Measurements from ENCODE around the gene GLS.
"Not testable (repeated sequence)": the region's sequence is repeated elsewhere in the genome, so short reads cannot be mapped to it uniquely, and the experiment has no call there.

Gene GLS

DNA sequence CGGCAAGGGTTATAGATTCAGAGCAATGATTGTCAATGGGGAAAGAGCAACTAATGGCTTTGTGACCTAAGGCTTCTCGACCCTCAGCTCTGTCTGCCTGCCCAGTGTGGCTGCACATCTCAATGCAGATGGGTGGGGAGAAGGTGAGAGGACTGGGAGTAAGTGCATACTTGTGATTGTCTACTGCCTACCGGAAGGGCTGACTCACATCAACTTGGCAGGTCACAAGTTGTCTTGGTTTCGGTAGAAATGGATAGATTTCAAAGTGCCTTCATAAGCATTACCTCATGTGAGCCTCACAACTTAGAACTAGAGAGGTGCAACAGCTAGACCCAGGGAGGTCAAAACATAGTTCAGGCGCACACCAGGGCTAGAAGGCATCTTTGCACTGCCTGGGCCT, 104.0 kb downstream of the GLS start:
- Histone ChIP-seq H3K27ac (ENCODE audit: low read length) (no peak overlapping the region), H3K4me1 (ENCODE audit: control insufficient read depth in 1 of 2, insufficient read depth in 2 of 2, low read length in 2 of 2) (no peaks in the 10 kb centered on the region), H3K36me3 (ENCODE audit: control insufficient read depth in 1 of 2, insufficient read depth in 2 of 2, low read length in 2 of 2) (peaks cover 95 to 96% of the 10 kb centered on the region in 2 donors), H3K4me3 (ENCODE audit: low read depth in 1 of 2, low read length in 2 of 2) (no peak overlapping the region), H3K9me3 (ENCODE audit: control insufficient read depth in 1 of 2, low read length in 2 of 2) (no peaks in the 10 kb centered on the region), H3K27me3 (ENCODE audit: low read depth, low read length) (no peaks in the 10 kb centered on the region)

DNA sequence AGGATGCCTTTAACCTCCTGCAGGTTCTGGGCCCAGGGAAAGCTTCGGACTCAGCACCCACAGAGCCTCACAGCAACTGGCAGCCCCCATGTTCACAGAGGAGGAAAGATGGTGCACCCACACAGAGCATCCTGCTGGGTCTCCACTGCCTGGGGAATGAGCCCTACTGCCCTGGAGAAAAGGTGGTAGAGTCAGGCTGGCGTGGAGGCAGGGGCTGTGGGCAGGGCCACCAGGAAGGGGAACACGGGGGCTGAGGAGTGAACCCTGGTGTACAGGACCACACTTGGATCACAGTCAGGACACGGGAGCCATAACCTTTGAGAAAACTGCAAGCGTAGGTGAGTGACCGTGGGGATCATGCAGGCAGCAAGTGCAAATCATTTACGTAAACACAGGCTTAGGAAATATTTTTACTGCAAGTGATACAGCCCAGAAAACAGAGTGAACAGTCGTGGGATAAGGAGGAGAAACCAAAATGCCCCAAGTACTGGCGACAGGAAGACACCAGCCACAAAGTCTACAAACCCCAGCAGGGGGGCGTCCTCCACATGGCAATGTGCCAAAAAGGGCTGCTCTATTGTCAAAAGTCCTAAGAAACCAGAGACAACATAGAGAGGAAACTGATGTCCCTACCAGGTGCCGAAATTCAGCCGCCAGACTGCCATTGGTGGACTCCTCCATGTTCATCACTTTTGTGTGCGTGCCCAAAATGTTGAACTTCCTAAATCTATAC, 105.8 kb downstream of the GLS start:
- peaks cover 96% of the 10 kb centered on the region in 2 donors for H3K36me3 ChIP-seq (ENCODE audit: control insufficient read depth in 1 of 2, insufficient read depth in 2 of 2, low read length in 2 of 2)
- no peaks in the 10 kb centered on the region for H3K9me3 ChIP-seq (ENCODE audit: control insufficient read depth in 1 of 2, low read length in 2 of 2)
- no peaks in the 10 kb centered on the region for H3K4me1 ChIP-seq (ENCODE audit: control insufficient read depth in 1 of 2, insufficient read depth in 2 of 2, low read length in 2 of 2)
- no peaks in the 10 kb centered on the region for H3K27me3 ChIP-seq (ENCODE audit: low read depth, low read length)
- no peak overlapping the region for H3K27ac ChIP-seq (ENCODE audit: low read length)
- no peak overlapping the region for H3K4me3 ChIP-seq (ENCODE audit: low read depth in 1 of 2, low read length in 2 of 2)

DNA sequence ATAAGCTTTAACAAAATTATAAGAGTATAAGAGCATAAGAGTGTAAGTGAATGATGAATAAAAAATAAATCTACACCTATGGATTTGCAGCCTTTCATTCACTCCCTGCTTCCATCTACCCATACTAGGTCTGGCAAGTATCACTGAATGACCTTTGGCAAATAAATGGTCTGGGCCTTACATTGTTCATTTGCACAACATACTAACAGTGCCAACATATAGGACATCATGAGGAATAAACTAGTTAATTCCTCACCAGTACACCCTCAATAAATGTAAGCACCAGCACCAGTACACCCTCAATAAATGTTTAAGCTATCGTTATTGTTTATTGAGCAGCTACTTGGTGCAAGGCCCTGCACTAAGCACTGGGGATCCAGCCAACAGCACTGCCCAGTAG, 106.5 kb downstream of the GLS start:
- H3K4me3 ChIP-seq (ENCODE audit: low read depth in 1 of 2, low read length in 2 of 2): no peak overlapping the region
- no peaks in the 10 kb centered on the region for H3K4me1 ChIP-seq (ENCODE audit: control insufficient read depth in 1 of 2, insufficient read depth in 2 of 2, low read length in 2 of 2)
- no peaks in the 10 kb centered on the region for H3K27me3 ChIP-seq (ENCODE audit: low read depth, low read length)

DNA sequence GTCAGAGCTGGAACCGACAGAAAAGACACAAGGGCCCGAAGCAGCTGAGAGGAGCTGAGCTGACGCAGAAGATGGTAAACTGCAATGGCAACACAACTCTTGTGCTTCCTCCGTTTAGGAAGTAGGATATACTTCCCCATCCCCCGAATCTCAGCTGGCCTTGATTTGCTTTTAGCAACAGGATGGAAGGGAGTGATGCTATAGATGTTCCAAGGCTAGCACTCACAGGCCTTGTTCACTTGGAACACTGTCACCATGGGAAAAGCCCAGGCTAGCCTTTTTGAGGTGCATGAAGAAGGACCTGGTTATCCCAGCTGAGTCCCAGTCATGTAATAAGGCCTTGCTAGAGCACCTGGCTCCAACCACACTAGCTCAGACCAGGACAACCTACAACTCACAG, 107.3 kb downstream of the GLS start:
- Histone ChIP-seq H3K36me3 (ENCODE audit: control insufficient read depth in 1 of 2, insufficient read depth in 2 of 2, low read length in 2 of 2) (peaks cover 86 to 91% of the 10 kb centered on the region in 2 donors), H3K9me3 (ENCODE audit: control insufficient read depth in 1 of 2, low read length in 2 of 2) (no peaks in the 10 kb centered on the region), H3K27ac (ENCODE audit: low read length) (no peak overlapping the region), H3K27me3 (ENCODE audit: low read depth, low read length) (no peaks in the 10 kb centered on the region), H3K4me3 (ENCODE audit: low read depth in 1 of 2, low read length in 2 of 2) (no peak overlapping the region), H3K4me1 (ENCODE audit: control insufficient read depth in 1 of 2, insufficient read depth in 2 of 2, low read length in 2 of 2) (no peaks in the 10 kb centered on the region)

More for the DNA sequence above, 106.5 kb downstream of the GLS start:
- peaks cover 93 to 94% of the 10 kb centered on the region in 2 donors for H3K36me3 ChIP-seq (ENCODE audit: control insufficient read depth in 1 of 2, insufficient read depth in 2 of 2, low read length in 2 of 2)
- no peak overlapping the region for H3K27ac ChIP-seq (ENCODE audit: low read length)
- no peaks in the 10 kb centered on the region for H3K9me3 ChIP-seq (ENCODE audit: control insufficient read depth in 1 of 2, low read length in 2 of 2)

DNA sequence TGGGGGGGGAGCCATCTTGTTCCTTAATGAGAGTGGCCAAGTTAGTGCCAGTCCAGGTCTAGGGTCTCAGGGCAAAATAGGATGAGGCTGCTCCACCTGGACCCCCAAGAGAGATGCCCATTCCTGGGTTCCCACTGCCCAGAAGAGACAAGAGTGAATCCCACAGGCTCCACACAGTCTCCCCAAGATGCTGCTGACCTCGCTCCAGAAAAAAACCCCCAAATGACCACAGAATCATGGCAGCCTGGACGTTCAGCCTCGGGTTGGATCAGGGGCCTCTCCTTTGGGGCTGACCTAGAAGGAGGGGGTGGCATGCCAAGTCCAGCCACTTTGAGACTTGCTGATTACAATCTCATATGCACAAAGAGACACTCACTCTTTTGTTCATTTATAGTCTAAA, 108.3 kb downstream of the GLS start:
- Histone ChIP-seq H3K36me3 (ENCODE audit: control insufficient read depth in 1 of 2, insufficient read depth in 2 of 2, low read length in 2 of 2) (peaks cover 86 to 91% of the 10 kb centered on the region in 2 donors), H3K27ac (ENCODE audit: low read length) (no peak overlapping the region), H3K27me3 (ENCODE audit: low read depth, low read length) (no peaks in the 10 kb centered on the region), H3K9me3 (ENCODE audit: control insufficient read depth in 1 of 2, low read length in 2 of 2) (no peaks in the 10 kb centered on the region), H3K4me3 (ENCODE audit: low read depth in 1 of 2, low read length in 2 of 2) (no peak overlapping the region), H3K4me1 (ENCODE audit: control insufficient read depth in 1 of 2, insufficient read depth in 2 of 2, low read length in 2 of 2) (no peaks in the 10 kb centered on the region)

DNA sequence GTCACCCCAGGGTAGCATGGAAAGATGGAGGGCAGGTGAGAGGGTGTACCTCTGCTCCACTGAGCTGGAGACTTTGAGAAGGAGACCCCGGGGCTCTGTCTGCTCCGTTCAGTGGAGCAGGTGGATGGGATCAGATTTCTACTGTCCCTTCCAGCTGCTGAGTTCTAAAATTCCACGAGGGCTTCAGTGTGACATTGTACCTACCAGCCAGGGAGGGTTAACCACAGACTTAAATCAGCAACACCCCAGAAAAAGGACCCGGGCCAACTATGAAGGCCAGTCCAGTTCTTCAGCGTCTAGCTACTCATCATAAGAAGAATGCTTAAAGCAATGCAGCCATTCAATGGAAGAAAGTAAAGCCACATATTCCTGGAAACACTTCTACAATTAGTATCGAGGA, 109.5 kb downstream of the GLS start:
- Histone ChIP-seq H3K4me3 (ENCODE audit: low read depth in 1 of 2, low read length in 2 of 2) (no peak overlapping the region), H3K27ac (ENCODE audit: low read length) (no peak overlapping the region), H3K36me3 (ENCODE audit: control insufficient read depth in 1 of 2, insufficient read depth in 2 of 2, low read length in 2 of 2) (peaks cover 83 to 87% of the 10 kb centered on the region in 2 donors), H3K4me1 (ENCODE audit: control insufficient read depth in 1 of 2, insufficient read depth in 2 of 2, low read length in 2 of 2) (no peaks in the 10 kb centered on the region), H3K9me3 (ENCODE audit: control insufficient read depth in 1 of 2, low read length in 2 of 2) (no peaks in the 10 kb centered on the region), H3K27me3 (ENCODE audit: low read depth, low read length) (no peaks in the 10 kb centered on the region)

DNA sequence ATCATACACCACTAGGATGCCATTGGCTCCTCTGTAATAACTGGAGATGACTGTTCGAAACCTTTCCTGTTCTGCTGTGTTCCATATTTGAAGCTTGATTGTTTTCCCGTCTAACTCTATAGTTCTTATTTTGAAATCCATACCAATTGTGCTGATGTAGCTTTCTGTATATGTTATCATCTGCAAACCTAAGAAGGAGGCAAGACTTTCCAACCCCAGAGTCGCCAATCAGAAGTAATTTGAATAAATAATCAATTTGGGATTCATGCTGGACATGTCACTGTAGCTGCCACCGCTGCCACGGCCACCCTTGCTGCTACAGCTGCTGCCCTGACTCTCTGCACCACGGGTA, 112.6 kb downstream of the GLS start:
- Histone ChIP-seq H3K9me3 (ENCODE audit: control insufficient read depth in 1 of 2, low read length in 2 of 2) (no peaks in the 10 kb centered on the region), H3K36me3 (ENCODE audit: control insufficient read depth in 1 of 2, insufficient read depth in 2 of 2, low read length in 2 of 2) (peaks cover 81 to 84% of the 10 kb centered on the region in 2 donors), H3K4me3 (ENCODE audit: low read depth in 1 of 2, low read length in 2 of 2) (no peak overlapping the region), H3K27me3 (ENCODE audit: low read depth, low read length) (no peaks in the 10 kb centered on the region), H3K27ac (ENCODE audit: low read length) (no peak overlapping the region), H3K4me1 (ENCODE audit: control insufficient read depth in 1 of 2, insufficient read depth in 2 of 2, low read length in 2 of 2) (peaks cover 0 to 8% of the 10 kb centered on the region in 2 donors)

DNA sequence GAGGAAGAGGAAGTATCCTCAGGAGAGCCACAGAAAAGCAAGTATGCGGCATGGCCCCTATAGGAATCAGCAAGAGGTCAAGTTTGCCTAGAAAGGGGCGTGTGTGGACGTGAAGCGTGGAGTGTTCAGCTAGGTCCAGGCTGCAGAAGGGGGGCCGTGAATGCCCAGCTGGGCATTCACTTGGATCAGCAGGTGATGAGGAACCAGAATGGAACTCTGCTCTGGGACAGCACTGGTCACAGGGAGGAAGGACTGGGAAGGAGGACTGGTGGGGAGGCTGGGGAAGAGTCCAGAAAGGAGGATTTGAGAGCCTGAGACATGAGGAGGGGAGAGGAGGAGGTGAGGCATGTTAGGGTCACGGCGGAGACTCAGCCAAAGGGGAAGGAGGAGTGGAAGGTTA, 113.5 kb downstream of the GLS start:
- Histone ChIP-seq H3K27ac (ENCODE audit: low read length) (no peak overlapping the region), H3K27me3 (ENCODE audit: low read depth, low read length) (no peaks in the 10 kb centered on the region), H3K9me3 (ENCODE audit: control insufficient read depth in 1 of 2, low read length in 2 of 2) (no peaks in the 10 kb centered on the region), H3K4me3 (ENCODE audit: low read depth in 1 of 2, low read length in 2 of 2) (no peak overlapping the region), H3K4me1 (ENCODE audit: control insufficient read depth in 1 of 2, insufficient read depth in 2 of 2, low read length in 2 of 2) (peaks cover 0 to 8% of the 10 kb centered on the region in 2 donors), H3K36me3 (ENCODE audit: control insufficient read depth in 1 of 2, insufficient read depth in 2 of 2, low read length in 2 of 2) (peaks cover 76 to 86% of the 10 kb centered on the region in 2 donors)

DNA sequence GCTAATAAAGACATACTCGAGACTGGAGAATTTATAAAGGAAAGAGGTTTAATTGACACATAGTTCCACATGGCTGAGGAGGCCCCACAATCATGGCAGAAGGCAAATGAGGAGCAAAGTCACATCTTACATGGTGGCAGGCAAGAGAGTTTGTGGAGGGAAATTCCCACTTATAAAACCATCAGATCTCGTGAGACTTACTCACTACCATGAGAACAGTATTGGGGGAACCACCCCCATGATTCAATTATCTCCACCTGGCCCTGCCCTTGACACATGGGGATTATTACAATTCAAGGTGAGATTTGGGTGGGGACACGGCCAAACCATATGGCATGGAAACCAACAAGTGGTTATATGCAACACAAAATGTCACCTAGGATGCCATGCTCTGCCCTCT, 114.7 kb downstream of the GLS start:
- H3K4me3 ChIP-seq (ENCODE audit: low read depth in 1 of 2, low read length in 2 of 2); H3K9me3 ChIP-seq (ENCODE audit: control insufficient read depth in 1 of 2, low read length in 2 of 2); H3K27ac ChIP-seq (ENCODE audit: low read length); H3K4me1 ChIP-seq (ENCODE audit: control insufficient read depth in 1 of 2, insufficient read depth in 2 of 2, low read length in 2 of 2); H3K27me3 ChIP-seq (ENCODE audit: low read depth, low read length): not testable (repeated sequence)
- peaks cover 77 to 86% of the 10 kb centered on the region in 2 donors for H3K36me3 ChIP-seq (ENCODE audit: control insufficient read depth in 1 of 2, insufficient read depth in 2 of 2, low read length in 2 of 2)

DNA sequence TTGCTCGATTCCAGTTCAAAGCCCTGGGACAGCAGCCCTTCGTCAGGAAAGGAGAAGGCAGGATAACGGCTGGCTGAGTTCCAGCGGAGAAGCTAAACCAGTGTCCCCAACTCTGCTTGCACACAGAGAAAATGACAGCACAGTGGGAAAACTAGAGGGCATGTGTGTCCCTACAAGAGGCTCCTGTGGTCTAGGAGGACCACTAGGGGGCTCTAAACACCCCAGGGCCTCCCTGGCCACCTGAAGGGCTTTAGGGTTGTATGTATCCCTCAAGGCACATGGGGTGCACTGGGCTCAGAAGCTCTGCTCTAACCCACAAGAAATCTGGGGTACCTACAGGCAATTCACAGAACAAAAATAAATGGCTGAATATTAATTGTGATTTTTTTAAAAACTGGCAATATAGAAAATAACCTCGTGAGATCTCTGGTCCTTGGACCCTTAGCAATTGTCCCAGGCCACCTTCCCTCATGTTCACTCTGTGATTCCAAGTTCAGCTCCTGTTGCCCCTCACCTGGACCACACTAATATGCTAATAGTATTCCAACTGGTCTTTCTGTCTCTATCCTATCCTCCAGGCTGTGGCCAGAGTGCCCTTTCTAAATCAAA, 115.8 kb downstream of the GLS start:
- no peak overlapping the region for H3K27ac ChIP-seq (ENCODE audit: low read length)
- peaks cover 71 to 86% of the 10 kb centered on the region in 2 donors for H3K36me3 ChIP-seq (ENCODE audit: control insufficient read depth in 1 of 2, insufficient read depth in 2 of 2, low read length in 2 of 2)

DNA sequence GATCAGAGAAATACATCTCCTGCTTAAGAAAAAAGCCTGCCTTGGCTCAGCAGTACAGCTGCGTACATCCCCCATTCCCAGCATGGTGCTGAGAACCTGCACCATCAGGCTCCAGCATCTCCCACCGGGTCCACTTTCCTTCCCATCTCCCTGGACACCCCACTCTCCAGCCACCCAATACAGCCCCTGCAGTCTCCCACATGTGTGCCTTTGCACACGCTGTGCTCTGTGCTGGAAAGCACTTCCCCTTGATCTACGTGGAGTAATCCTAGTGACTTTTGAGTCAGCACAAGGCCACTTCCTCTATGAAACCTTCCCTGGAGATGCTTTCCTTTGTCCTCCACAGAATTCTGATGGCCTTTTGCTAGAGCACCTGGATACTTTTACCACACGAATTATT, 116.3 kb downstream of the GLS start:
- Histone ChIP-seq H3K27me3 (ENCODE audit: low read depth, low read length) (no peaks in the 10 kb centered on the region), H3K9me3 (ENCODE audit: control insufficient read depth in 1 of 2, low read length in 2 of 2) (no peaks in the 10 kb centered on the region), H3K36me3 (ENCODE audit: control insufficient read depth in 1 of 2, insufficient read depth in 2 of 2, low read length in 2 of 2) (peaks cover 72 to 89% of the 10 kb centered on the region in 2 donors), H3K27ac (ENCODE audit: low read length) (no peak overlapping the region), H3K4me3 (ENCODE audit: low read depth in 1 of 2, low read length in 2 of 2) (no peak overlapping the region), H3K4me1 (ENCODE audit: control insufficient read depth in 1 of 2, insufficient read depth in 2 of 2, low read length in 2 of 2) (peaks cover 0 to 8% of the 10 kb centered on the region in 2 donors)

More for the DNA sequence above, 115.8 kb downstream of the GLS start:
- Histone ChIP-seq H3K4me3 (ENCODE audit: low read depth in 1 of 2, low read length in 2 of 2) (no peak overlapping the region), H3K27me3 (ENCODE audit: low read depth, low read length) (no peaks in the 10 kb centered on the region), H3K4me1 (ENCODE audit: control insufficient read depth in 1 of 2, insufficient read depth in 2 of 2, low read length in 2 of 2) (peaks cover 0 to 8% of the 10 kb centered on the region in 2 donors), H3K9me3 (ENCODE audit: control insufficient read depth in 1 of 2, low read length in 2 of 2) (no peaks in the 10 kb centered on the region)

All from muscle layer of duodenum (tissue), 2 donors.